ENCODE measurements around the gene ARHGEF12.

- TF ChIP-seq, protein P1, sequence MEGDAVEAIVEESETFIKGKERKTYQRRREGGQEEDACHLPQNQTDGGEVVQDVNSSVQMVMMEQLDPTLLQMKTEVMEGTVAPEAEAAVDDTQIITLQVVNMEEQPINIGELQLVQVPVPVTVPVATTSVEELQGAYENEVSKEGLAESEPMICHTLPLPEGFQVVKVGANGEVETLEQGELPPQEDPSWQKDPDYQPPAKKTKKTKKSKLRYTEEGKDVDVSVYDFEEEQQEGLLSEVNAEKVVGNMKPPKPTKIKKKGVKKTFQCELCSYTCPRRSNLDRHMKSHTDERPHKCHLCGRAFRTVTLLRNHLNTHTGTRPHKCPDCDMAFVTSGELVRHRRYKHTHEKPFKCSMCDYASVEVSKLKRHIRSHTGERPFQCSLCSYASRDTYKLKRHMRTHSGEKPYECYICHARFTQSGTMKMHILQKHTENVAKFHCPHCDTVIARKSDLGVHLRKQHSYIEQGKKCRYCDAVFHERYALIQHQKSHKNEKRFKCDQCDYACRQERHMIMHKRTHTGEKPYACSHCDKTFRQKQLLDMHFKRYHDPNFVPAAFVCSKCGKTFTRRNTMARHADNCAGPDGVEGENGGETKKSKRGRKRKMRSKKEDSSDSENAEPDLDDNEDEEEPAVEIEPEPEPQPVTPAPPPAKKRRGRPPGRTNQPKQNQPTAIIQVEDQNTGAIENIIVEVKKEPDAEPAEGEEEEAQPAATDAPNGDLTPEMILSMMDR (IDR thresholded peaks at IDR 0.05), result no peak
- no peak for TF ChIP-seq POLR2A (IDR thresholded peaks at IDR 0.05)
Measured at GRCh38 chr11:120522736-120523135, 186.5 kb downstream of the ARHGEF12 start.

Measured in uterus (tissue), 2 donors.